HepG2 (cell line): ENCODE measurements around the gene TOR1A. TPM values are rescaled to one million over a fixed set of nuclear protein-coding genes. Genes with fewer than 3 reads are reported as not detected.

Experiments used
- ARID3A ChIP-seq: IDR thresholded peaks from 2 replicates; pipeline ENCODE4 v1.6.1; 2012; ENCODE audit warnings: low read depth, low read length, improper control_type of control experiment
- ATF4 ChIP-seq, 2 experiments: fragments of 450-650 bp in 1 of 2; sonication (generic) in 1 of 2; formaldehyde crosslinking; IDR thresholded peaks; 2 replicates each; pipeline versions ENCODE4 v1.5.0 to v1.8.0; 2020 to 2022; ENCODE audit warnings: mild to moderate bottlenecking in 1 of 2, missing genetic modification reagents in 1 of 2
- CCDC6 ChIP-seq: sonication (generic); formaldehyde crosslinking; IDR thresholded peaks from 2 replicates; pipeline ENCODE4 v1.8.1; 2022; ENCODE audit warnings: mild to moderate bottlenecking, missing genetic modification reagents, moderate library complexity
- DPF2 ChIP-seq: sonication (generic); formaldehyde crosslinking; IDR thresholded peaks from 2 replicates; pipeline ENCODE4 v1.4.0; 2020; ENCODE audit warnings: mild to moderate bottlenecking, low read depth, missing genetic modification reagents, borderline replicate concordance
- GPBP1L1 ChIP-seq: sonication (generic); formaldehyde crosslinking; IDR thresholded peaks from 2 replicates; pipeline ENCODE4 v1.5.0; 2020; ENCODE audit warnings: mild to moderate bottlenecking, missing genetic modification reagents
- GTF3A ChIP-seq: sonication (generic); formaldehyde crosslinking; conservative IDR thresholded peaks from 2 replicates; pipeline ENCODE4 v1.4.0; 2020; ENCODE audit warnings: mild to moderate bottlenecking, missing genetic modification reagents
- PCBP1 ChIP-seq: fragments of 200-400 bp; formaldehyde crosslinking; IDR thresholded peaks from 2 replicates; pipeline ENCODE4 v1.6.1; 2017; ENCODE audit warnings: mild to moderate bottlenecking, low read depth, low read length, borderline replicate concordance
- ZBTB40 ChIP-seq, 2 experiments: fragments of 450-650 bp in 1 of 2; sonication (generic) in 1 of 2; formaldehyde crosslinking in 1 of 2; IDR thresholded peaks; 2 replicates each; pipeline versions ENCODE4 v1.6.1 to v1.8.0; 2016 to 2022; ENCODE audit warnings: antibody characterized with exemption in 1 of 2, mild to moderate bottlenecking in 1 of 2, missing genetic modification reagents in 1 of 2
- ZNF12 ChIP-seq: sonication (generic); formaldehyde crosslinking; IDR thresholded peaks from 2 replicates; pipeline ENCODE4 v1.5.0; 2020; ENCODE audit warnings: missing genetic modification reagents
- ZNF331 ChIP-seq: sonication (generic); formaldehyde crosslinking; IDR thresholded peaks from 2 replicates; pipeline ENCODE4 v1.4.0; 2020; ENCODE audit warnings: missing genetic modification reagents
- ZNF883 ChIP-seq: sonication (generic); formaldehyde crosslinking; IDR thresholded peaks from 2 replicates; pipeline ENCODE4 v1.5.1; 2020; ENCODE audit warnings: mild to moderate bottlenecking, missing genetic modification reagents; ENCODE audit errors: not compliant biosample characterization
- polyA plus RNA-seq, 8 experiments: library from polyadenylated mRNA; depleted of rRNA in 3 of 8; stranded (reverse) in 7 of 8; unstranded in 1 of 8; fragments of >200 nt; fragmentation: Illumina TruSeq in 4 of 8; extraction: Trizol in 4 of 8; gene quantifications; 2 replicates each; pipeline versions ENCODE4 v1.2.1 to v1.2.3, GENCODE V29; 2011 to 2016; ENCODE audit warnings: low read depth in 4 of 8, missing spikeins in 1 of 8, mixed read lengths in 1 of 8; ENCODE audit not compliant: insufficient read depth in 1 of 8
- total RNA-seq, 5 experiments: library from RNA; depleted of rRNA; stranded (reverse); fragments of >200 nt; fragmentation: Illumina TruSeq; extraction: Trizol; gene quantifications; 2 replicates each; pipeline ENCODE4 v1.2.3, GENCODE V29; 2016; ENCODE audit warnings: low read depth in 1 of 5
- TF ChIP-seq, protein P1 (sequence below): IDR thresholded peaks from 2 replicates; pipeline ENCODE4 v1.6.1; 2016; ENCODE audit warnings: low read depth, control low read depth

The TOR1A gene
- total and polyA plus RNA-seq, 2 of the 13 experiments (the other 11 are each of a cell fraction or from before 2014, with no cell fraction given): 31.6 to 41.4 TPM

GRCh38 chr9:129835128-129835859, 11.4 kb upstream of the TOR1A start, which contains the start of the genes C9orf78 and USP20 (continued):
- TF ChIP-seq PCBP1 (no peak), ZNF12 (CRISPR knock-in tag) (no peak), DPF2 (CRISPR knock-in tag) (no peak), ZBTB40 (IDR thresholded peaks at IDR 0.05) (no peak), ZBTB40 (CRISPR knock-in tag; IDR thresholded peaks at IDR 0.05) (no peak; the same call in 1 of the 2 replicates), ZNF331 (0 out of 2 replicates have a peak, but pooled peaks have one; percentile 21), GTF3A (CRISPR knock-in tag) (no peak), ZNF883 (CRISPR knock-in tag) (peak; percentile 13), GPBP1L1 (CRISPR knock-in tag) (no peak), ARID3A (no peak), ATF4 (CRISPR knock-in tag; IDR thresholded peaks at IDR 0.05) (0 out of 4 replicates have a peak, but pooled peaks of 1 of the 2 experiments have one; percentile 17), CCDC6 (0 out of 2 replicates have a peak, but pooled peaks have one; percentile 65)
- TF ChIP-seq, protein P1, sequence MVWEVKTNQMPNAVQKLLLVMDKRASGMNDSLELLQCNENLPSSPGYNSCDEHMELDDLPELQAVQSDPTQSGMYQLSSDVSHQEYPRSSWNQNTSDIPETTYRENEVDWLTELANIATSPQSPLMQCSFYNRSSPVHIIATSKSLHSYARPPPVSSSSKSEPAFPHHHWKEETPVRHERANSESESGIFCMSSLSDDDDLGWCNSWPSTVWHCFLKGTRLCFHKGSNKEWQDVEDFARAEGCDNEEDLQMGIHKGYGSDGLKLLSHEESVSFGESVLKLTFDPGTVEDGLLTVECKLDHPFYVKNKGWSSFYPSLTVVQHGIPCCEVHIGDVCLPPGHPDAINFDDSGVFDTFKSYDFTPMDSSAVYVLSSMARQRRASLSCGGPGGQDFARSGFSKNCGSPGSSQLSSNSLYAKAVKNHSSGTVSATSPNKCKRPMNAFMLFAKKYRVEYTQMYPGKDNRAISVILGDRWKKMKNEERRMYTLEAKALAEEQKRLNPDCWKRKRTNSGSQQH (CRISPR knock-in tag): peak; percentile 68; the same call in 1 of the 2 replicates
